ENCODE data around the gene ZMIZ2.
"Not testable (repeated sequence)": the region's sequence is repeated elsewhere in the genome, so short reads cannot be mapped to it uniquely, and the experiment has no call there.

ZMIZ2 gene

DNA sequence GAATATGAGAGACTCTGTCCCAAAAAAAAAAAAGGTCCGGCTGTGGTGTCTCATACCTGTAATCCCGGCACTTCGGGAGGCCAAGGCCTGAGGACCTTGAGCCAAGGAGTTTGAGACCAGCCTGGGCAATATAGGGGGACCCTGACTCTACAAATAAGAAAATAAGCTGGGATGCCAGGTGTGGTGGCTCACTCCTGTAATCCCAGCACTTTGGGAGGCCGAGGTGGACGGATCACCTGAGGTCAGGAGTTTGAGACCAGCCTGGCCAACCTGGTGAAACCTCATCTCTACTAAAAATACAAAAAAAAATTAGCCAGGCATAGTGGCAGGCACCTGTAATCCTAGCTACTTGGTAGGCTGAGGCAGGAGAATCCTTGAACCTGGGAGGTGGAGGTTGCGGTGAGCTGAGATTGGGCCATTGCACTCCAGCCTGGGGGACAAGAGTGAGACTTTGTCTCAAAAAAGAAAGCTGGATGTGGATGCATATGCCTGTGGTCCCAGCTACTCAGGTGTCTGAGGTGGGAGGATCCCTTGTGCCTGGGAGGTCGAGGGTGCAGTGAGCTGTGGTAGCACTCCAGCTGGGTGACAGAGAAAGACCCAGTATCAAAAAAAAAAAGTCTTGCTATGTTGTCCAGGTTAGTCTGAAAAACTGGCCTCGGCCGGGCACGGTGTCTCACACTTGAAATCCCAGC is 55.3 kb downstream of the ZMIZ2 start:
- not testable (repeated sequence) for DNase-seq (ENCODE audit: low spot score)

DNA sequence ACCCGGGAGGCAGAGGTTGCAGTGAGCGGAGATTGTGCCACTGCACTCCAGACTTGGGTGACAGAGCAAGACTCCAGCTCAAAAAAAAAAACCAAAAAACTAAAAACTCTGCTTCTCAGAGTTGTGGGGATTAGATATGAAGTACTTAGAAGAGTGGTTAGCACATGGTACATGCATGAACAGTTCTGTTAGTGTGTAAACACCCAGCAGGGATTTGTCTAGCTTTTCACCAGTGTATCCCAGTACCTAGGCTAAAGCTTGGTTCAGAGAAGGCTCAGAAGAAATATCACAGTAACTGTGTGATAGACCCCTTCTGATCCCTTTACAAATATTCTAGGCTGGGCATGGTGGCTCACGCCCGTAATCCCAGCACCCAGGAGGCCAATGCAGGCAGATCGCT is 57.3 kb downstream of the ZMIZ2 start:
- DNase-seq (ENCODE audit: low spot score): peak; percentile 55

DNA sequence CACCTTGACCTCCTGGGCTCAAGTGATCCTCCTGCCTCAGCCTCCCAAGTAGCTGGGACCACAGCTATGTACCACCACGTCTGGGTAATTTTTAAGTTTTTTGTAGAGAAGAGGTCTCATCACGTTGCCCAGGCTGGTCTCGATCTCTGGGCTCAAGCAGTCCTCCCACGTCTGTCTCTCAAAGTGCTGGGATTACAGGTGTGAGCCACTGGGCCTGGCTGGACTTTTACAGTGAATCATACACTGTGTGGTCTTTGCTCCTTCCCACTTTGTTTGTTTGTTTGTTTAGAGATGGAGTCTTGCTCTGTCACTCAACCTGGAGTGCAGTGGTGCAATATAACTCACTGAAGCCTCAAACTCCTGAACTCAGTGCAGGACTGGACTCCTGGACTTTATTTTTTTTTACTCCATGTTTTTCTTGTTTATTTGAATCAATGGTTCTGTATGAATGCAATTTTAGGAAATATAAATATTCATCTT is 60.3 kb downstream of the ZMIZ2 start:
- no peak for DNase-seq (ENCODE audit: low spot score)

- DNase-seq (ENCODE audit: low spot score): no peak
Observed at GRCh38 chr7:44811093-44811492, 62.4 kb downstream of the ZMIZ2 start.

DNA sequence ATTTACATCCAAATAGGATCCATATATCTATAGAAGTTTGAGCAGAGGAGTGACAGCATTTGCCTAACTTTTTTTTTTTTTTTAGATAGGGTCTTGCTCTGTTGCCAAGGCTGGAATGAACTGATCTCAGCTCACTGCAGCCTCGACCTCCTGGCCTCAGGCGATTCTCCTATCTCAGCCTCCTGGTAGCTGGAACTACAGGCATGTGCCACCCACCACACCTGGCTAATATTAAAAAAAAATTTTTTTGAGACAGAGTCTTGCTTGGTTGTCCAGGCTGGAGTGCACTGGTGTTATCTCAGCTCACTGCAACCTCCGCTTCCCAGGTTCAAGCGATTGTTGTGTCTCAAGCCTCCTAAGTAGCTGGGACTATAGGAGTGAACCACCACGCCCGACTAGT is 62.9 kb downstream of the ZMIZ2 start:
- DNase-seq (ENCODE audit: low spot score): no peak

GRCh38 chr7:44814919-44815318 is 66.3 kb downstream of the ZMIZ2 start:
- peak; percentile 43 for DNase-seq (ENCODE audit: low spot score)

GRCh38 chr7:44819292-44819691 is 70.6 kb downstream of the ZMIZ2 start:
- no peak for DNase-seq (ENCODE audit: low spot score)

All from NAMALWA (cell line).